Stimulated activated CD8-positive, alpha-beta memory T cell treated with anti-CD3 and anti-CD28 coated beads, Interleukin-7, amount 100 ng/mL, for 48 hours (primary cell): ENCODE measurements around the gene MAFG.
A peak's percentile ranks its signal among the peaks of the same experiment; 100 is the strongest.
"Not testable (repeated sequence)": the region's sequence is repeated elsewhere in the genome, so short reads cannot be mapped to it uniquely, and the experiment has no call there.

Experiments
- DNase-seq, 2 donors: peaks; one replicate each; pipeline ENCODE4 v3.0.0-alpha.2; 2020; ENCODE audit warnings: low read depth in 1 of 2; ENCODE audit errors: extremely low read depth in 1 of 2

MAFG gene

DNA sequence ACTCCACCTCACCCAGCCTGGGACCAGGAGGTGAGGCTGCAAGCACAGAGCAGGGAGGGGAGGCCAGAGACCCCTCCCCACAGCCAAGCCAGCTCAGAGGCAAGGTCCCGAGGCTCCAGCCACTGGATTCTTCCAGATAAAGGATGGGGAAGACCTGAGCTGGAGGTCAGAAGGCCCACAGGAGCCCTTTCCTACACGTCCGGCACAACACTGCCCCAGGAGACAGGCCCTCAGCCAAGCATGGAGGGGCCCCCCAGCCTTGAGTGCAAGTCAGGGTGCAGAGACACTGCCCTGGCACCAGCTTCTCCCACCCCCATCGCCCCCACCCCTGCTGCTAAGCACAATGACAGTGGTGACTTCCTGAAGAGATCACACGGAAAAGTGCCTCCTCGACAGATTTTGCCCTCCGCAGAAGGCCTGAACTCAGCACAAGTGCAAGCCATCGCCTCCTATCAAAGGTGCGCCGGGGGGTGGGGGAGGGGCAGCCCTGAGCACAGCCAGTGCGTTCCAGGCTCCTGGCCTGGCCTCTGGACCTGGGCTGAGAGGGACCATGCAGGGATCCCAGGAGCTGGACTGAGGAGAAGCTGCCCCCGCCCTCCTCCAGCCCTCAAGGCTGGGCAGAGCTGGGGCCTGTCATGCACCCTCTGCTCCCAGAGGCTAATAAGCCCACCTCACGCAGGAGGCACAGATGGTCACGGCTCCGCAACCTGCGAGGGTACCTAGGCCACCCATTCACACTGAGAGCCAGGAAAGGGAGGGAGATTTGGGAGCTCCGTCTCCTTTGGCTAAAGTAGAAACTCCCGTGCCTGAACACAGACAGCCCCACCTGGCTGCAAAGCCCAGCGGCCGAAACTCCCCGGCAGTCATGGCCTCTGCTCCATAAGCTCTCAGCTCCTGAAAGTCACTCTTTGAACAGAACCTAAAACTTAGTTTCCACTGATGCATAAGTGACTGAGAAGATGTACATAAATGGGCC, 2.7 kb downstream of the MAFG start:
- no peak for DNase-seq

DNA sequence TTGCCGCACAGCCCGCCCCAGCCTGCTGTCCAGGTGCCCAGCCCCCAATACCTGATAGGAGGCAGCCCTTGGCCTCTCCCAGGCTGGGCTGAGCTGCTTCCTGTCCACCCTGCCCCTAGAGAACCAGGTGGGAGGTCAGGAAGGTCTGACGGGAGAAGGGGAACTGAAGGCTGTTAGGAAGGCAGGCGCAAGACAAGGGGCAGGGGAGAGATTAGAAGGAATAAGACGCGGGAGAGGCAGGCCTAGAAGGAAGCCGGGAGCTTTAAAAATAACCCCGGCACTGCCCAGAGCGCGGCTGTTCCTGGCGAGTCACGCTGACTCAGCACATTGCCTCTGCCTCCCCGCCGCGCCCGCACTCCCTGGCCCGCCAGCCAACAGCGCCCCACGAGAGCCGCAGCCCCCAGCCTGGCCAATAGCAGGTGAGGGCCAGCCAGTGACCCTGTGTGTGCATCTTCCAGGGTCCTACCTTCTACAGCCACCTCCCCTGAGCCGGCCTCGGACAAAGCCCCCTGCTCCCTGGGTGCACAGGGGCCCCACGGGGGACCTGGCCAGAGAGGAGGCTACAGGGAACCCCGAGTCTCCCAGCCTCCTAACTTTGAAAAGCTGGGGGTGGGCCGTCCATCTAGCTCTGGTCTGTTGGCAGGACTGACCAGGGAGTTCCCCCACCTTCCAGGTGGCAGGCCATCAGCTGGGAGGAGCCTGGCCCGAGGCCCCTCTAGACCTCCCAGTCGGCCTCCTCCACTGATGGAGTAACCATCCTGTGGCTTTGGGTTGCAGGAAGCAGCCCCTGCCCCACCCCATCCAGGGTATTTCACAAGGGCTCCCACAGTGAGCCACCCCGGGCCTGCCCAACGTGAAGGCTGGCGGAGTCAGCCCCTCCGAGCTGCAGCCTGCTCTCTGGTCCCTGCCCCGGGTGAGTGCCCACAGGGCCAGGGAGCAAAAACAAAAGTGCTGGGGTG, 4.0 kb downstream of the MAFG start:
- no peak for DNase-seq

DNA sequence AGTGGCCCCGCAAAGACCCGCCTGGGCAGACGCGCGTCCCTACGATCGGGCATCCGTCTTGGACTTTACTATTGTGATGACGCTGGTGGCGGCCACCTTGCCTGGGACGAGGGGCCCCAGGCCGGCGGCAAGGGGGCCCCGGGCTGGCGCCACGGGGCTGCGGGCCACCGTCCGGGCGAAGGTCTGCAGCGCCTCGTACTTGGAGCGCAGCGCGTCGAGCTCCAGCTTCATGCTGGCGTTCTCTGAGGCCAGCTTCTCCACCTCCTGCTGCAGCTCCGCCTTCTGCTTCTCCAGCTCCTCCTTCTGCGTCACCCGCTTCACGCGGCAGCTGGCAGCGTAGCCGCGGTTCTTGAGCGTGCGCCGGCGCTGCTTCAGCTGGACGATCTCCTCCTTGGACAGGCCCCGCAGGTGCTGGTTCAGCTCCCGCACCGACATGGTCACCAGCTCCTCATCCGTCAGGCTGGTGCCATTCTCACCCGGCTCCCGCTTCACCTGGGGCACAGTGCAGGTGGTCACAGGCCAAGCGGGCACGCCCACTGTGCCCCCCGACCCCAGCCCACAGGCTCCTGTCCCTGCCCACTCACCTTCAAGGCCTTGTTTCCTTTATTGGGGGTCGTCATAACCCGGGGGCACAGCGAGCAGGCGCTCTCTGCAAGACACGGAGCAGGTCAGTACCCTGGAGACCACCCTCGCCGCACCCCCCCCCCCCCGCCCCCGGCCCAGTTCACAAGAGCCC, 4.8 kb downstream of the MAFG start:
- DNase-seq = no peak

DNA sequence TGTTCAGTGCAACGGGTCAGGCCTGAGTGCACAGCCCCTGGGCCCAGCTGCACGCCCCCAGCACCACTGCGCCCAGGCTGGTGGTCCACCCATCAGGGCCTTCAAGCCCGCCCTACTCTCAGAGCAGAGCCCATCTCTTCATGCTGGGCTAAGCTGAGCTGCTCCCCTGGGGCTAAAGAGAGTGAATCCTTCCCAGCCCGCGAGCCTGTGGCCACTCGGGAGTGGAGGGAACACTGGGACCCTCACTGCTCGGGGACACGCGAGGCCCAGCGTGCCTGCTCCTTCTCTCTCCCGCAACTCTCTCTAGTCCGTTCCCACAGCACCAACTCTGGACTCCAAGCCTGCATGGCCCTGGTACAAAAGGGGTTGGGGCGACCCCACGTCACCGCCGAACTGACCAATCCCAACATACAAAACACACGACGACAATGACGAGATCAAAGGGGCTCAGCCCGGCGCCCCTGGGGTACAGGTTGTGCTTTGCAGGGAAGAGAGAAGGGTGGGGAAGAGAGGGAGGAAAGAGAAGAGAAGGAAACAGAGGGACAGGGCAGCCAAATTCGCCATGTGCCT, 5.5 kb downstream of the MAFG start:
- no peak for DNase-seq

DNA sequence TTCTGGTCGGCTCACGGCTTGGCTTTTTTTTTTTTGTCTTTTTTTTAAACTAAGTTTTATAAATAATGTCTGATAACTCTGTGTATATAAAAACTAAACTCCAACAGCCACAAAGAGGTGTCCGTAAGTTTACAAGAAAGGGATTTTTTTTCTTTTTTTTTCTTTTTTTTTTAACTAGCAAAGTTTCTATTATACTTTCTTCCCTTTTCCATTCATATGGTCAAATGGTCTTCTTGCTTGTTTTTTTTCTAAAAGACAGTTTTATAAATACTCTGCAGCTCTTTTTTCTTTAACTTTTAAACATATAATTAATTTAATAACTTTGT, 6.0 kb downstream of the MAFG start:
- DNase-seq = no peak

- no peak for DNase-seq
These were observed 6.7 kb downstream of the MAFG start for GRCh38 chr17:81920612-81921536.

DNA sequence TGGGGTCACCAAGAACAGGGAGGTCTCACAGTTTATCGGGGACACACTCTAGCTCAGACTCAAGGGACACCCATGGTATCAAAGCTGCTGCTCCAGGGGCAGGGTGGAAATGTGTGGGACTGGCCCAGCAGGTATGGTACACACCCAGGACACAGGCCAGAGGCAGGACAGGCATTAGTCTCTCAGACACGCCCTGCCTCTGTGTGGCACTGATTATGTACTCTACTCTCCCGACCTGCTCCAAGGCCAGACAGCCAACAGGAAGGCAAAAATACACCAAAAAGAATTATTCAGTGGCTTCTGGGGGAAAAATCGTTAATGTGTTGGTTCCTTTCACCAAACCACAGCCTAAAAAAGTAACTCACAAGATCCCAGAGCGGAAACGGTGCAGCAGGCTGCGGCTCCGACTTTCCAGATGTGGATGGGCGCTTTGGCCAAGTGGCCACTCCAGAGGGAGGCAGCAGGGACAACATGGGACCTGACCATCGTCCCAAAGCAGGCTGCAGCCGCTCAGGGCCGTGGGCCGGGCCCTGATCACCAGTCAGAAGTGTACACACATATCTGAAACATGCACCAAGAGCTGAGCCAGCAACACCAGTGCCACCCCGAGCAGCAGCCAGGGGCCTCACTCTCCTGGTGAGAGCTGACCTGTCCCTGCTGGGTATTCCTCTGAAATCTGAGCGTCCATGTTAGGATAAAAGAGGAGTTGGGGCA, 8.5 kb downstream of the MAFG start:
- DNase-seq = no peak

DNA sequence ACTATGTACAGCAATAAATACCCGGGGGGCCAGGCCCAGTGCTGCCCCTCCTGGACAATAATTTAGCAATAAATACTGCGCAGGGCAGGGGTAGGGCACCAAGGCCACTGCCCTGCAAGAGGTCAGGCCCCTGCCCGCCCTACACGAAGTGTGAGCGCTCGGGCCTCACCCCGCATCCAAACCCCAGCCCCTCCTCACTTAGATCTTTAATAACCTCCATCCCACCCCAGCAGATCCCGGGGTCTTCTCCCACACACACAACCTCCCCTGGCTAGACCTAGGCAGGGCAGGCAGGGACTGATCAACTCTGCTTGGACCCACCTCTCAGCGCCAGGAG, 9.2 kb downstream of the MAFG start:
- DNase-seq = not testable (repeated sequence)

GRCh38 chr17:81917565-81918332, 9.8 kb downstream of the MAFG start, which contains the start of gene SIRT7:
TSS of gene SIRT7 (minus strand) at chr17:81918176. CDS start at chr17:81918131, 45 bp downstream.
- DNase-seq = peak; percentile 53 to 69

DNA sequence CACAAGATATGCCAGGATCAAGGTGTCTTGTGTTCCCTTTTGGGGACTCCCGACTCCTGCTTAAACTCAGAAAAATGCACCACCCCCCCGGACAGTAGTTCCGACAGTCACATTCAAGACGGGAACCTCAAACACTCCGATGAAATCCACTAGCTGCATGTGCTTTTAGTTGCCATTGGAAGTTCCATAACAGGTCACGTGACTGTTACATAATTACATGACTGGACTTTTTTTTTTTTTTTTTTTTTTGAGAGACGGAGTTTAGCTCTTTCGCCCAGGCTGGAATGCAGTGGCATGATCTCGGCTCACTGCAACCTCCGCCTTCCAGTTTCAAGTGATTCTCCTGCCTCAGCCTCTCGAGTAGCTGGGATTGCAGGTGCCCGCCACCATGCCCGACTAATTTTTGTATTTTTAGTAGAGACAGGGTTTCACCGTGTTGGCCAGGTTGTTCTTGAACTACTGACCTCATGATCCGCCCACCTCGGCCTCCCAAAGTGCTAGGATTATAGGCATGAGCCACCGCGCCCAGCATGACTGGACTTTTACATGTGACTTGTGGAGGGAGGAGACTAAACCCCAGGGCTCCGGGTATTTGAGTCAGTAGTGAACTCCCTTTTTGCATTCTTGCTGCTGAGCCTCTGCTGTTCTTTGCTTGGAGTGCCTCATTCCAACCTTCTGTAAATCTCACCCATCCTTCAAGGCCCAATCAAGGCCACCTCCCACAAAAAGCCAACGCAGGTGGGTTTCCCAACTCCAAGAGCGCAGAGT, 11.1 kb downstream of the MAFG start:
- no peak for DNase-seq

DNA sequence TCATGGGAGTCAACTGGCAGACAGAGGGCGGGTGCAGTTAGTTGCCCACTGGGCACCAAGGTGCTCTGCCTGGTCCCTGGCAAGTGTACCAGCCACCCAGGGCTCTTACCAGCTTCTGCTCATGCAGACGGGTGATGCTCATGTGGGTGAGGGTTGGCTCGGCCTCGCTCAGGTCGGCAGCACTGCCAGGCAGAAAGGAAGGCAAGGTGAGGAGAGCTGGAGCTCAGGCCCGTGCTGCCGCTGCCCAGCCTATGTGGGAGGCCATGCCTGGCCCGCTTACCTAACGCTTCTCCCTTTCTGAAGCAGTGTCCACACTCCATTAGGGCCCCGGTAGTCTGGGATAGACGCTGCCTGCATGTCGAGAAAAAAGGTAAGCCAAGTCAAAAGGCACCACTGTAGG, 12.2 kb downstream of the MAFG start:
- DNase-seq = no peak

GRCh38 chr17:81914103-81914850, 13.3 kb downstream of the MAFG start:
- no peak for DNase-seq

DNA sequence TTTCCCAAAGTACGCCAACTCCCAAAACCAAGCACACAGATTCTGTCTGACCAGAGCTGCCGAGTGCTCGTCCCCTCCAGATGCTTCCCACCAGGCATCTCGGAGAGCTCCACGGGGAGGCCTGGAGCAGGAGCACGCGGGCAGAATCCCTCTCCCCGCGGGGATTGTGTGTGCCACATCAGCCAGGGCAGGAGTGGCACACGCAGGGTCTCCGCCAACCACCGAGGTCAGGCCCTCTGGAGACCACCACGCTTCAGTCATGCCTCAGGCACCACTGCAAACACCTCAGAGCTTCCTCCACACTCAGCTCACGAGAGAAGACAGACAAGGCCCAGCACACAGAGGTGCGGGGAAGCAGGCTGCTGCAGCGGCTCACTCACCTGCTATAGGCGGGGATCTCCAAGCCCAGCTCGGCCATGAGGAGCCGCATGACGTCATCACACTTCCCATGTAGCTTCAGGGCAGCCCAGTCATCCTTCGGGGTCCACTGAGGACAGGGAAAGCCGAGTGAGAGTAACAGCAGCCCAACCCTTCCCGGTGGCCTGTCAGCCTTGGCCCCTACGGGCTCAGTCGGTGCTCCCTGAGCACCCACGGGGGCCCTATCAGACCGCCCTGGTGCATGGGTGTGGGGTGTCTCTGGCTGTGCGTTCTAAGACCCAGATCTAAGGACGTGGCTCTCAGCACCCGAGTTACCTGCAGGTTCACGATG, 14.0 kb downstream of the MAFG start:
- DNase-seq = no peak

DNA sequence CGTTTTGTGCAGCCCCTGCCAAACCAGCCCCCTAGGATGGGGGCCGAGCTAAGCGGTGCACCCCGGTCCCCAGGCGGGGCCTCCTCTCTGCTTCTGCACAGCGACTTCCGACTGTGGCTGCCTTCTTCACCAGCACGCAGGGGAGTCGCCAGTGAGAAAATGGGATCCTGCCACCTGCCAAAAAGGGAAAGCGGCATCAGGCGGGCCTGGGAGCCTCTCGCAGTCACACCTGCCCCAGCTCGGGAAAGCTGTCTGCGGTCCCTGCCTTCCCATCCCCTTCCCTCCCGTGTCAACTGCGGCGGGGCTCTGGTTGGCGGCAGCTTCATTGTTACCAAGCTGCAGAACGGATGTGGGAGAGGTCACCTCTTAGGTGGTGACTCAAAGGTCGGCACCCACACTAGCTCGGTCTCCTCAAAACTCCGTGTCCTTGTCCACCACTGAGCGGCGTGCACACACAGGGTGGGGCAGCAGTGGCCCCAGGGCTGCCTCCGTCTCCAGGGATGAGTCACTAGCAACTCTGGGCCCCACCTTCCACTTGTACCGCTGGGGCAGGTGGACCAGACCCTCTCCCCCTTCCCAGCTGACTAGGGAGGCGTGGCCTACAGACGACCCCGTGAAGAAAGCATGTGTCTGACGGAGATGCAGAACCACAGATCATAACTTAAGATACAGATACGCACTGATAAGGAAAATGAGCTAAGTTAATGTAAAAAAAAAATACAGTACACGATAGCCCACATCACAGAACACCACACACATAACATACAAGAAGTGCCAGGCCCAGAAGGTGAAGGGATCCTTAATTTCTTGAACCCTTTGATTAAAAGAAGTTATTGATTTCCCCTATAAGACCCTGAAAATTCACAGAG, 14.9 kb downstream of the MAFG start:
- no peak for DNase-seq

DNA sequence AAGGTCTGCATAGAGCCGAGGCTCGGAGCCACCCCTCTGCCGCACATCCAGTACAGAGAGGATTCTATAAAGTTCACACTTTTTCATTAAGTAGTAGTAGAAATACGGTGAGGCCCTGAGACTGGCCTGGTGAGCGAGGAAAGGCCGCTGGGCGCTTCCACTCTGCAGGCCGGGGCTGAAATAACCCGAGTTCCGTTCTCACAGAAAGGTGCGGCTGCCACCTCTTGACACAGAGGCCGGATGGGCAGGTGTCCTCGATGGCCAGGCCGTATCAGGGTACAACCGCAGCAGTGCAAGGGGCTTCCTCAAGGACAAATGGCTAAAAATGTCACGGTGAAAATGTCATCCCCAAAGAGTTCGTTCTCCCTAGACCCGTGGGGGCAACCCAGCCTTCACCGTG, 15.6 kb downstream of the MAFG start:
- no peak for DNase-seq
